H1 (cell line): Measurements from ENCODE around the gene CRAT. TPM values are rescaled to one million over a fixed set of nuclear protein-coding genes. Genes with fewer than 3 reads are reported as not detected.

ENCODE experiments used
- CBX5 ChIP-seq: fragments of 300-800, 300-1000 bp; sonication (generic); IDR thresholded peaks from 2 replicates; pipeline ENCODE4 v1.7.1; 2016; ENCODE audit warnings: antibody characterized with exemption, low read length, low read depth
- CEBPB ChIP-seq: IDR thresholded peaks from 2 replicates; pipeline ENCODE4 v1.6.1; 2012; ENCODE audit warnings: low read depth, low read length
- CHD2 ChIP-seq: IDR thresholded peaks from 2 replicates; pipeline ENCODE4 v1.6.1; 2012; ENCODE audit warnings: low read length, improper control_type of control experiment
- EZH2 ChIP-seq: fragments of 200-600 bp; sonication (generic); IDR thresholded peaks from 2 replicates; pipeline ENCODE4 v1.7.1; 2012; ENCODE audit warnings: low read depth, mild to moderate bottlenecking, moderate library complexity, low read length, inconsistent platforms; ENCODE audit not compliant: severe bottlenecking
- GTF2F1 ChIP-seq: IDR thresholded peaks from 2 replicates; pipeline ENCODE4 v1.6.1; 2012; ENCODE audit warnings: low read depth, low read length, improper control_type of control experiment, borderline replicate concordance
- HDAC6 ChIP-seq: IDR thresholded peaks from one replicate; pipeline ENCODE4 v1.7.1; 2012; ENCODE audit warnings: low read depth, mild to moderate bottlenecking, inconsistent platforms, low read length, moderate library complexity
- JUND ChIP-seq: IDR thresholded peaks from 2 replicates; pipeline ENCODE4 v1.6.1; 2011; ENCODE audit warnings: mild to moderate bottlenecking, improper control_type of control experiment, low read length
- KDM1A ChIP-seq: fragments of 200-600, 300-600 bp; sonication (generic); IDR thresholded peaks from 2 replicates; pipeline ENCODE4 v1.7.1; 2016; ENCODE audit warnings: mild to moderate bottlenecking, low read length, borderline replicate concordance
- KDM4A ChIP-seq: IDR thresholded peaks from one replicate; pipeline ENCODE4 v1.7.1; 2012; ENCODE audit warnings: low read depth, mild to moderate bottlenecking, moderate library complexity, low read length, inconsistent platforms; ENCODE audit not compliant: severe bottlenecking
- KDM5A ChIP-seq: fragments of 200-600 bp; IDR thresholded peaks from 2 replicates; pipeline ENCODE4 v1.7.1; 2012; ENCODE audit warnings: mild to moderate bottlenecking, low read length, inconsistent platforms, mixed read lengths
- NANOG ChIP-seq: IDR thresholded peaks from 2 replicates; pipeline ENCODE4 v1.6.1; 2011; ENCODE audit warnings: low read length, low read depth, mild to moderate bottlenecking, inconsistent platforms; ENCODE audit not compliant: insufficient read depth, poor library complexity, severe bottlenecking
- NRF1 ChIP-seq: IDR thresholded peaks from 2 replicates; pipeline ENCODE4 v1.6.1; 2011; ENCODE audit warnings: mild to moderate bottlenecking, low read depth, low read length, improper control_type of control experiment
- PHF8 ChIP-seq: fragments of 200-600 bp; sonication (generic); conservative IDR thresholded peaks from 2 replicates; pipeline ENCODE4 v1.7.1; 2012; ENCODE audit warnings: low read depth, mild to moderate bottlenecking, inconsistent platforms, low read length, moderate library complexity
- RAD21 ChIP-seq, 2 experiments: IDR thresholded peaks in 1 of 2; conservative IDR thresholded peaks in 1 of 2; 2 replicates each; pipeline ENCODE4 v1.6.1; 2011; ENCODE audit warnings: low read depth in 2 of 2, low read length in 2 of 2, improper control_type of control experiment in 1 of 2, inconsistent platforms in 1 of 2, mild to moderate bottlenecking in 1 of 2, moderate library complexity in 1 of 2
- RXRA ChIP-seq: IDR thresholded peaks from 2 replicates; pipeline ENCODE4 v1.6.1; 2011; ENCODE audit warnings: low read depth, mild to moderate bottlenecking, low read length, moderate library complexity; ENCODE audit not compliant: insufficient read depth
- SAP30 ChIP-seq: fragments of 300-600 bp; sonication (generic); IDR thresholded peaks from 2 replicates; pipeline ENCODE4 v1.7.1; 2012; ENCODE audit warnings: low read length, moderate library complexity, mild to moderate bottlenecking, inconsistent platforms; ENCODE audit not compliant: insufficient read depth, insufficient replicate concordance
- SIRT6 ChIP-seq: IDR thresholded peaks from one replicate; pipeline ENCODE4 v1.7.1; 2012; ENCODE audit warnings: low read length, inconsistent platforms
- SIX5 ChIP-seq: IDR thresholded peaks from 2 replicates; pipeline ENCODE4 v1.6.1; 2011; ENCODE audit warnings: mild to moderate bottlenecking, low read depth, low read length
- SP1 ChIP-seq: IDR thresholded peaks from 2 replicates; pipeline ENCODE4 v1.6.1; 2011; ENCODE audit warnings: low read depth, low read length
- SP2 ChIP-seq: IDR thresholded peaks from 2 replicates; pipeline ENCODE4 v1.6.1; 2012; ENCODE audit warnings: mild to moderate bottlenecking, low read length, inconsistent platforms
- SP4 ChIP-seq: IDR thresholded peaks from 2 replicates; pipeline ENCODE4 v1.6.1; 2012; ENCODE audit warnings: low read length, inconsistent platforms
- TEAD4 ChIP-seq: IDR thresholded peaks from 2 replicates; pipeline ENCODE4 v1.6.1; 2012; ENCODE audit warnings: low read depth, low read length, inconsistent platforms, mixed read lengths
- polyA plus RNA-seq, 7 experiments: library from polyadenylated mRNA; depleted of rRNA in 3 of 7; stranded (reverse) in 5 of 7; unstranded in 2 of 7; fragments of >200 nt in 5 of 7; fragments of 200-250 nt in 2 of 7; gene quantifications; 1 replicate in 5 of 7; 2 replicates in 1 of 7; 4 replicates in 1 of 7; pipeline versions ENCODE4 v1.2.1 to v1.2.3, GENCODE V29; 2011 to 2013; ENCODE audit warnings: missing spikeins in 2 of 7, mixed read lengths in 2 of 7
- total RNA-seq: library from RNA; stranded (reverse); fragmentation: NEBNext Ultra II Directional; extraction: Animal tissue kit (Norgen Biotek cat#: 25700); gene quantifications from 2 replicates; pipeline ENCODE4 v1.2.1, GENCODE V29; 2021
- TF ChIP-seq, protein P1 (sequence below): IDR thresholded peaks from 2 replicates; pipeline ENCODE4 v1.6.1; 2012; ENCODE audit warnings: inconsistent platforms
- TF ChIP-seq, protein P2 (sequence below): IDR thresholded peaks from 2 replicates; pipeline ENCODE4 v1.6.1; 2012; ENCODE audit warnings: inconsistent platforms

CRAT gene
- total and polyA plus RNA-seq, 2 of the 8 experiments (the other 6 are each of a cell fraction or from before 2014, with no cell fraction given): 8.2 to 17.3 TPM

DNA sequence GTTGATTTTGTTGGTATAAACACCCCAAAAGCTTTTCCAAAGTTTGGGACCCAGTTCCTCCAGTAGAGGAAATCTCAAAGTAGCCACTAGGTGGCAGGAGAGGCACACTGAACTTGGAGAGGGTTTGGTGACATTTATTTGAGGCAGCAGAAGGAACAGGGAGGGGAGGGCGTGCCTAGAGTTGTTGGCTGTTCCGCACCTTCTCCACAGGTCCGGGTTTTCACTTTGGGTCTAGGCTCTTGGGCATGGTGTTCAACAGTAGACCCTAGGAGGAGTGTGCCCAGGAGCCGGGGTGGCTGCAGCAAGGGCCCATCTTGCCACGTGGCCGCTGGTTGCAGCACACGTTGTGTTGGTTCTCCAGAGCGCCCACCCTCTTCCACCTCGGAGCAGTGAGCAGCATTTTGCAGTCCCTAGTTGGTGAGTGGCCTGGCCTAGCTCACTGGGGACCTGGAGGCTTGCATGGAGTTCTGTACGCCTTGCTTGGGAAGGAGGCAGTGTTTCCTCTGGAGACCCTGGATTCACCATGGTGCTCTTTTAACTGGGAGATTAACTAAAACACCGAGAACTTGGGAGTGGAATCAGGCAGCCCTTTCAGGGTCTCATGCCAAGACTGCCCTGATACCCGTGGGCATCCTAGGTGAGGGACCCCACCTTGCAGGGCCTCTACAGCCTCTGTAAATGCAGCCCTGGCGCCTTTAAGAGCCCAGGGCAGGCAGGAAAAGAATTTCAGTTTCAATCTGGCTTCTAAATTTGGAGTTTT, 28.8 kb upstream of the CRAT start (continued):
- no peak for TF ChIP-seq GTF2F1
- no peak for TF ChIP-seq SIX5
- TF ChIP-seq JUND: no peak
- no peak for TF ChIP-seq EZH2
- TF ChIP-seq KDM1A: no peak
- no peak for TF ChIP-seq CBX5
- TF ChIP-seq, protein P1, sequence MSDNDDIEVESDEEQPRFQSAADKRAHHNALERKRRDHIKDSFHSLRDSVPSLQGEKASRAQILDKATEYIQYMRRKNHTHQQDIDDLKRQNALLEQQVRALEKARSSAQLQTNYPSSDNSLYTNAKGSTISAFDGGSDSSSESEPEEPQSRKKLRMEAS: peak; percentile 91
- TF ChIP-seq KDM4A: no peak
- no peak for TF ChIP-seq CEBPB
- TF ChIP-seq HDAC6: no peak
- no peak for TF ChIP-seq SP2
- no peak for TF ChIP-seq NANOG
- TF ChIP-seq RAD21 (IDR thresholded peaks at IDR 0.05 in 1 of 2, conservative IDR thresholded peaks at IDR 0.05 in 1 of 2; ENCODE audit: low read depth in 2 of 2, low read length in 2 of 2): peak; percentile 94 to 96
- TF ChIP-seq CHD2: no peak
- no peak for TF ChIP-seq TEAD4
- no peak for TF ChIP-seq NRF1
- no peak for TF ChIP-seq SIRT6
- TF ChIP-seq, protein P2, sequence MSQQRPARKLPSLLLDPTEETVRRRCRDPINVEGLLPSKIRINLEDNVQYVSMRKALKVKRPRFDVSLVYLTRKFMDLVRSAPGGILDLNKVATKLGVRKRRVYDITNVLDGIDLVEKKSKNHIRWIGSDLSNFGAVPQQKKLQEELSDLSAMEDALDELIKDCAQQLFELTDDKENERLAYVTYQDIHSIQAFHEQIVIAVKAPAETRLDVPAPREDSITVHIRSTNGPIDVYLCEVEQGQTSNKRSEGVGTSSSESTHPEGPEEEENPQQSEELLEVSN: peak; percentile 59; the same call in 1 of the 2 replicates
- peak; percentile 54; the same call in 1 of the 2 replicates for TF ChIP-seq SP1
- TF ChIP-seq SP4: peak; percentile 56; the same call in 1 of the 2 replicates
- TF ChIP-seq PHF8: 0 out of 2 replicates have a peak, but pooled peaks have one; percentile 19
- no peak for TF ChIP-seq RXRA
- TF ChIP-seq SAP30: no peak
- TF ChIP-seq KDM5A: 0 out of 2 replicates have a peak, but pooled peaks have one; percentile 39
